IPS DF 6.9 (cell line): Measurements from ENCODE around the gene KLF1.

Experiments used
- DNase-seq: peaks from one replicate; pipeline ENCODE4 v3.0.0-alpha.2; 2013; ENCODE audit warnings: low read depth, low spot score
- H3K27ac ChIP-seq: one replicate; pipeline ENCODE4 v1.5.1; 2013; ENCODE audit warnings: low read length, control low read depth
- H3K27me3 ChIP-seq: 2 replicates; pipeline ENCODE4 v1.6.1; 2013; ENCODE audit warnings: mild to moderate bottlenecking, low read length; ENCODE audit not compliant: control insufficient read depth, insufficient read depth
- H3K36me3 ChIP-seq: 2 replicates; pipeline ENCODE4 v1.6.1; 2013; ENCODE audit warnings: low read length; ENCODE audit not compliant: control insufficient read depth, insufficient read depth
- H3K4me1 ChIP-seq: 2 replicates; pipeline ENCODE4 v1.6.1; 2013; ENCODE audit warnings: low read length; ENCODE audit not compliant: control insufficient read depth, insufficient read depth
- H3K4me3 ChIP-seq: 2 replicates; pipeline ENCODE4 v1.5.1; 2013; ENCODE audit warnings: mild to moderate bottlenecking, low read length
- H3K9me3 ChIP-seq: 2 replicates; pipeline ENCODE4 v1.6.1; 2013; ENCODE audit warnings: low read length, inconsistent platforms; ENCODE audit not compliant: control insufficient read depth, insufficient read depth
- WGBS: extraction: QIAGEN DNeasy Blood & Tissue Kit; methylation state at CpG from one replicate; pipeline ENCODE4 v1.1.7; 2013; ENCODE audit warnings: mixed read lengths, missing lambda C conversion rate; ENCODE audit not compliant: insufficient read length, insufficient coverage; 5-methylcytosine and 5-hydroxymethylcytosine counted together

KLF1 gene

DNA sequence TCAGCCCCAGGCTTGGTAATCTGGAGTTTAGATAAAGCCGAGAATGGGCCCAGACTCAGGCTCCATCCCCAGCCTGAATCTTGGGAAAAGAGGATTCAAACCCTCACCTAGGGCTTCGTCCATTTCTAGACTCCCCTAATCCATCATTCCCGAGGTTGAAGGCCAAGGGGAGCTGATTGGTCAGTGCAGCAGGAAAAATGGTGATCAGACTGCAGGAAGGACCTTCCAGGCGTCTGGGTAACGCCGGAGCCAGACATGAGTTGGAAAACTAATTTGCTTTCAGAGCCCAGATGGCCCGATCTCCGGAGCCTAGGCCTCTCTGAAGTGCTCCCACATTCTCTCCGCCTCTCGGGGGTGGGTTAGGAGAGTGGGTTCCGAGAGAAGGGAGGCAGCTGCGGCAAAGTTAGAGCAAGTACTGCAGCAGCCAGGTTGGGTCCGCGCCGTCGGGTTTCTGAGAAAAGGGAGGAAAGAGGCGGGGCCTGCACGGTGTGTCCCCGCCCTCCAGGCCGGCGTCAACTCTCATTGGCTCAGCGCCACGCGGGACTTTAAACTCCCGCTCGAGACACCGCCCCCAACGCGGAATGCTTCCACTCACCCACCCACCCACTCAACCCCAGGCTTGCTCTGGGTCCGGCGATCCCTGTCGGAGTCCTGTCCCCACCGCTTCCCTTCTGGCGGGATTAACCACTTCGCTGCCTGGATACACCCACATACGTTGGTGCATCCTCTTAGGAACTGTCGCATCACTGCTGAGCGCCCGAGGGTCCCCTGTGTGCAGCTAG, 51.8 kb downstream of the KLF1 start:
- WGBS = no CpG with 5 or more reads among the region's 39 CpGs
- H3K27ac ChIP-seq = no peak overlapping the region
- no peaks in the 10 kb centered on the region for H3K27me3 ChIP-seq
- H3K4me3 ChIP-seq = peak overlapping the region; percentile 89; the same call in 1 of the 2 replicates
- H3K9me3 ChIP-seq = no peaks in the 10 kb centered on the region
- no peaks in the 10 kb centered on the region for H3K36me3 ChIP-seq
- DNase-seq = no peak
- peaks cover 3% of the 10 kb centered on the region for H3K4me1 ChIP-seq

DNA sequence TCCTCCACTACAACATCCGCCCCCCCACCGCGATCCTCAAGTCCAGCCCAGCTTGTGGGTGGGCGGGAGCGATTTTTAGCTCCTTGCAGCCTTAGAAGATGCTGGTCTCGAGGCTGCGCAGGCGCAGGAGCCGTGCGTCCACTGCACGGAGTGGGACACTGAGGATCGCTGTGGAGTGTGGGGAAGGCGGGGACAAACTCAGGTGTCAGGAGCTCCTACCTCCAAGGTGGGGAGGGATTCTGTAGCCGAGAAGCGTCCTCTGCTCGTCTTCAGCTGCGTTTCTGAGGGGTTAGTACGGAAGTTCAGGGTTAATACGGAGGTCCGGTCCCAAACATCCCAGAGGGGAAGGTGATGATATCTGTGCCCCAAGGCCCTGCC, 52.4 kb downstream of the KLF1 start, which contains the start of gene RTBDN:
TSS of gene RTBDN (minus strand) at position 14 of the 378 bp plus-strand sequence. CDS start 4,600 bp downstream, outside the sequence.
- peak within 1 kb of the TSS; percentile 89 for H3K4me3 ChIP-seq
- no peaks in the 10 kb centered on the region for H3K27me3 ChIP-seq

More for the DNA sequence above, 52.4 kb downstream of the KLF1 start, which contains the start of gene RTBDN:
- H3K36me3 ChIP-seq = no peaks in the 10 kb centered on the region
- H3K9me3 ChIP-seq = no peaks in the 10 kb centered on the region
- no peak for DNase-seq
- no peak within 1 kb of the TSS for H3K27ac ChIP-seq
- peaks cover 3% of the 10 kb centered on the region for H3K4me1 ChIP-seq
- no CpG with 5 or more reads among the region's 20 CpGs for WGBS
